T-helper 2 cell (primary cell): ENCODE measurements around the gene CLIP3.

Experiments
- DNase-seq, 5 experiments: peaks; one replicate each; pipeline versions ENCODE4 v3.0.0 to v3.0.0-alpha.2; 2012 to 2022

Gene CLIP3

DNA sequence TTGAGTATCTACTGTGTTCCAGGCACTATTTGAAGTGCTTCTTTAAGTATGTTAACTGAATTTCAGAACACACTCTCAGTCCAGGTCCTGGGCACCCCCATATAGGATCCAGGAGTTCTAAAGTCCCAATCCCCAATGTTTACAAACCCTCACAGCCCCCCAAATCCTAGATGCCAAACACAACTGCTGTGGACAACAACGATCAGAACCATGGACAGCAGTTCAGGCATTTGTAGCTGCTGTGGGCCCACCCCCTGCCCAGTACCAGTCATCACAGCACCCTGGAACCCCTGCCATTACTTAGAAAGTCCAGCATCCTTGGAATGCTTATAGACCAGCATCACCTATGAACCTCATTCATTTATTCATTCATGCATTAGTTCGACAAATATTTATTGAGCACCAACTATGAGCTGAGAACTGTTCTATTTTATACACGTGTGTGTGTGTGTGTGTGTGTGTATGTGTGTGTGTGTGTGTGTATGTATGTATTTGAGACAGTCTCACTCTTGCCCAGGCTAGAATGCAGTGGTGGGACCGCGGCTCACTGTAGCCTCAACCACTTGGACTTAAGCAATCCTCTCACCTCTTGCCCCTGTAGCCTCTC lies 57.0 kb downstream of the CLIP3 start:
- DNase-seq = peak in 1 of 5 experiments; percentile 20

DNA sequence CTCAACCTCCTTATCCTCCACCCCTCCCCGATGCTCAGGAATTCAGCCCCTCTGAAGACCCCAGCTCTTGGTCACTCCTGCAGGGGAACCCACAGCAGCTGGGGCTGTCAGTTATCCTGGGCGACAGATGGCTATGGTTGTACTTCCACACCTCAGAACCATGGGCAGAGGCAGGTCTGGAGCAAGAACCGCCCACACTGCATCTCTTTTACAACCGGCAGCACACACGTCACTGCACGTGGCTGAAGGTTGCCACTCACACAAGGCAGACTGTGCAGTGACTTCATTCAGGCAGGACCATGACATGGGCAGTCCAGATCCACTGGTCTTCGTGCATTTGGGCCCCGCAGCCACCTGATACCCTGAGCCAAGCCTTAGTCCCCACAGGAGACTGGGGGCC lies 59.2 kb downstream of the CLIP3 start:
- DNase-seq = no peak

DNA sequence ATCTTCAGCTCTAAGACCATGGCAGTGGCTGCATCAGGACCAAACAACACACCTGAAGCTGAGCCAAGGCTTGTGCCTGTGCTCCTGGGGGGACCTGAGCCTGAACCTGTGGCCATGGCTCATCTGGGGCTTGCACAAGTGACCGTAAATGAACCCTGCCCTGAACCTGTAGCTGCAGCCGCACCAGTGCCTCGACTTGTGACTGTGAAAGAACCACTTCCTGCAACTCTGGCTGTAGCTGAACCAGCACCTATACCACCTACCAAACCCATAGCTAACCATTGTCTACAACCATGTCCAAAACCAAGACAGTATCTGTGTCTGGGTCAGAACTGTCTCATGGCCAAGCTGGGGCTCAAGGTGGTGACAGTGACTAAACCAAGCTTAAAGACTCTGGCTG lies 65.9 kb downstream of the CLIP3 start:
- no peak for DNase-seq
